ENCODE results near the gene DRAM1. TPM values are rescaled to one million over a fixed set of nuclear protein-coding genes. Genes with fewer than 3 reads are reported as not detected.

DRAM1 gene
- total and polyA plus RNA-seq, 4 experiments from 2014 or later, result 0.83 to 2.8 (median 2.5) TPM

DNA sequence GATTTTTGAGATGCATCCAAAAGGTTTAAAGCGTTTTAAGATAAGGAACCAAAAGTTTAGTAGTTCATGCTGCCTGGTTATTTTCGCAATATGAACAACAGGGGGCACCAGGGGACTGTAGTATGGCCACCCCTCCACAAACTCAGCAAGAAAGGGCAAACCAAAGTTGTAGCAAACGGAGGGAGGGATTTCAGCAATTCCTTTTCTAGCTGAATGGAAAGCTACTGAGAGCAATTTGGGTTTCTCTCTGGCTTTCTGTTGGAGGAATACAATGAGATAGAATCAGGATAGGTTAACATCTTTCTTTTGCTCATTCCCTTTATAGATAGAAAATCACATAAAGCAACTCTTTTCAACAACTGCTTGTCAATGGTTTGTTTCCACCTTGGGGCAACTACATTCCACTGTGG lies 62.5 kb downstream of the DRAM1 start:
- Histone ChIP-seq H3K4me1 (ENCODE audit: insufficient read depth, low read length) (no peaks in the 10 kb centered on the region), H3K4me3 (ENCODE audit: low read length in 2 of 2) (no peak overlapping the region), H3K27me3 (ENCODE audit: insufficient read depth, low read length) (no peaks in the 10 kb centered on the region), H3K27ac (ENCODE audit: low read depth, low read length) (no peak overlapping the region), H3K36me3 (ENCODE audit: insufficient read depth, low read length) (no peaks in the 10 kb centered on the region), H3K9me3 (ENCODE audit: control insufficient read depth in 1 of 2, low read length in 2 of 2) (no peaks in the 10 kb centered on the region)
- no peak overlapping the region for H3K27ac Mint-ChIP-seq
- intact Hi-C loops (cut with micrococcal nuclease), result loop anchor here (1.0 kb wide), 1 partner anchor 544 kb away; no protein-coding TSS in a partner anchor
- ChIA-PET CTCF (ENCODE audit: partially characterized antibody) (interaction anchor here (0.5 to 7.1 kb wide), 8 partner anchors 11 to 543 kb away, joined by 3 to 56 read pairs (median 5); no protein-coding TSS in a partner anchor), POLR2A (ENCODE audit: partially characterized antibody) (no interaction called here)
- DNase-seq, result peak; percentile 46 to 54 (median 49)
- no peaks in the 10 kb centered on the region for H3K36me3 Mint-ChIP-seq
- no peaks in the 10 kb centered on the region for H3K9me3 Mint-ChIP-seq
- H3K27me3 Mint-ChIP-seq, result peaks cover 7 to 11% of the 10 kb centered on the region in 2 donors
- H3K4me1 Mint-ChIP-seq, result peaks cover 0 to 2% (median 0%) of the 10 kb centered on the region in 4 donors
- no peak overlapping the region for H3K4me3 Mint-ChIP-seq

DNA sequence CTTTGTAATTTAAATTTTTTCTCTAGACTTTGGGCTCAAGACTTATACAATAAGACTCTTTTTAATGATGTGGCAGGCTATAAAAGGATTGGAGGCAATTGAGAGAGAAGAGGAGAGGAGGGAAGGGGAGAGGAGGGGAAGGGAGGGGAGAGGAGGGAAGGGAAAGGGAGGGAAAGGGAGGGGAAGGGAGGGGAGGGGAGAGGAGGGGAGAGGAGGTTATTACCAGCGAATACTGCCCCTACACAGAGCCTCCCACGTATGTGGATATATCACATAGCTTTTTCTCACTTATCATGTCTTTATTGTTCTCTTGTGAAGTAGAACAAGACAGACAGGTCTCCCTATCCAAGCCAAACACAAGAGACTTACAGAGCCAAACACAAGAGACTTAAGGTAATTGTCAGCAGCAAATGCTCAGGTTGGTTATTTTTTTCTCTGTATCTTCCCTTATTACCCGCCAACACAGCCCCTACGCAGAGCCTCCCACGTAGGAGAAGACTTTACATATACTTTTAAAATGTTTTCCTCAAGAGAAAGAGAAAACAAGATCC lies 63.1 kb downstream of the DRAM1 start:
- Histone ChIP-seq H3K27ac (ENCODE audit: low read depth, low read length) (no peak overlapping the region), H3K27me3 (ENCODE audit: insufficient read depth, low read length) (no peaks in the 10 kb centered on the region), H3K4me1 (ENCODE audit: insufficient read depth, low read length) (no peaks in the 10 kb centered on the region), H3K36me3 (ENCODE audit: insufficient read depth, low read length) (no peaks in the 10 kb centered on the region), H3K4me3 (ENCODE audit: low read length in 2 of 2) (no peak overlapping the region), H3K9me3 (ENCODE audit: control insufficient read depth in 1 of 2, low read length in 2 of 2) (no peaks in the 10 kb centered on the region)
- CTCF ChIA-PET (ENCODE audit: partially characterized antibody), result interaction anchor here (0.9 to 7.1 kb wide), 8 partner anchors 10 to 543 kb away, joined by 3 to 56 read pairs (median 4); no protein-coding TSS in a partner anchor
- Mint-ChIP-seq H3K27me3 (peaks cover 11% of the 10 kb centered on the region in 2 donors), H3K4me1 (peaks cover 0 to 2% (median 0%) of the 10 kb centered on the region in 4 donors), H3K27ac (no peak overlapping the region), H3K4me3 (no peak overlapping the region), H3K36me3 (no peaks in the 10 kb centered on the region), H3K9me3 (no peaks in the 10 kb centered on the region)
- no peak for DNase-seq
- intact Hi-C loops (cut with micrococcal nuclease), result no loop called here
- POLR2A ChIA-PET (ENCODE audit: partially characterized antibody), result no interaction called here

DNA sequence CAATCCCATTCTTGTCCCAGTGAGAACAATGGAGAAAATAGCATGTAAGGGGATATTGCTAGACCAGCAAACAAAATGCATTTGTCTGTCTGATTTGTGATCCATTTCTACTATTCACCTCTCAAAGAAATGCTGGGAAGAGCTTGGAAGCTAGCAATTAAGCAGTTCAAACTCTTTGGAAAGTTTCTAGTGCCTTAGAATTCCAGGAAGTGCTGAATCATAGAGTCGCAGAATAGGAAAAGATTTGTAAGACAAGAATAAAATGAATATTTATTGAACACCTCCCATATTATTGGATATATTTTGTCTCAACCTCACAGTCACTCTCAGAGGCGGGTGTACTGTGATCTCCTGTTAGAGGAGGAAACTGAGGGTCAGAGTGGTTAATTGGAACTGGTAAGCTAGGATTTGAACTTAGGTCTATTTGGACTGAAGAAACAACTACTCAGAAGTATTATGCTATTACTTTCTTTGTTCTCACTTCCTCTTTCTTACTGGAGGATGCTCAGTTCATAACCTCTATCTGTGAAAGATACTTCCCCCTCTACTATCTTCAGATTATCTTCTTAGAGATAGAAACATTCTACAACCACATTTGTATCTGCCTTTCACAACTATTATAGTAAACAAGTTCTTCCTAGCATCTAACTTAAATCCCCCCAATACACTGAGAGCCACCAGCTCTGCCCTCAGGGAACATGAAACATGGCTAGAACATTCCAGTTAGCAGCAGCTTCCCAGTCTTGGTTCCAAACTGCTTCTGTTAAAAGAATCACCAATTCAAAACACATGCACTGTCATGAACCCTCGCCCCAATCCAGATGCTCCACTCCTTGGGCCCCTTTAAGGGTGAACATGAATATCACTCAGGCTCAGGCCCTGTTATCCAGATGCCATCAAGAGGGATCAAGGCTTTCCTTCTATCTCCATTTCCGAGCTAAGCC lies 64.2 kb downstream of the DRAM1 start:
- no peaks in the 10 kb centered on the region for H3K4me1 ChIP-seq (ENCODE audit: insufficient read depth, low read length)
- ChIA-PET POLR2A (ENCODE audit: partially characterized antibody) (no interaction called here), CTCF (ENCODE audit: partially characterized antibody) (interaction anchor here (0.7 to 7.1 kb wide), 4 partner anchors 9 to 761 kb away, joined by 3 to 56 read pairs (median 4); no protein-coding TSS in a partner anchor)
- Mint-ChIP-seq H3K9me3 (no peaks in the 10 kb centered on the region), H3K36me3 (no peaks in the 10 kb centered on the region), H3K4me1 (peaks cover 0 to 2% (median 0%) of the 10 kb centered on the region in 4 donors), H3K4me3 (no peak overlapping the region), H3K27me3 (peaks cover 8 to 17% of the 10 kb centered on the region in 2 donors), H3K27ac (no peak overlapping the region)
- H3K9me3 ChIP-seq (ENCODE audit: control insufficient read depth in 1 of 2, low read length in 2 of 2), result no peaks in the 10 kb centered on the region
- H3K27me3 ChIP-seq (ENCODE audit: insufficient read depth, low read length), result no peaks in the 10 kb centered on the region
- H3K36me3 ChIP-seq (ENCODE audit: insufficient read depth, low read length), result no peaks in the 10 kb centered on the region
- no peak for DNase-seq
- intact Hi-C loops (cut with micrococcal nuclease), result no loop called here
- H3K4me3 ChIP-seq (ENCODE audit: low read length in 2 of 2), result no peak overlapping the region
- no peak overlapping the region for H3K27ac ChIP-seq (ENCODE audit: low read depth, low read length)

DNA sequence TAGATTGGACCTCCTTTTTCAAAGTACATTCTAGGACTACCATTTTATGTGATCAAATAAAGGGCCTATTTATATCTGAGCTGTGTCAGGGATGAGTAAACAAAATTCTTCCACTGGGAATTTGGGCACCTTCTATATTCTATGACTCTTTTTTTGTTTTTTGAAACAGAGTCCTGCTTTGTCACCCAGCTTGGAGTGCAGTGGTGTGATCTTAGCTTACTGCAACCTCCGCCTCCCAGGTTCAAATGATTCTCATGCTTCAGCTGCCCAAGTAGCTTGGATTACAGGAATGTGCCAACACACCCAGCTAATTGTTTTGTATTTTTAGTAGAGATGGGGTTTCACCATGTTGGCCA lies 64.8 kb downstream of the DRAM1 start:
- ChIA-PET CTCF (ENCODE audit: partially characterized antibody) (interaction anchor here (0.7 to 7.1 kb wide), 5 partner anchors 291 to 1606 kb away, joined by 3 to 56 read pairs (median 3); no protein-coding TSS in a partner anchor), POLR2A (ENCODE audit: partially characterized antibody) (interaction anchor here (0.6 kb wide), 1 partner anchor 178 kb away, joined by 4 read pairs; no protein-coding TSS in a partner anchor)
- no peak for DNase-seq
- H3K9me3 Mint-ChIP-seq, result no peaks in the 10 kb centered on the region
- peaks cover 8 to 17% of the 10 kb centered on the region in 2 donors for H3K27me3 Mint-ChIP-seq
- peaks cover 0 to 2% (median 0%) of the 10 kb centered on the region in 4 donors for H3K4me1 Mint-ChIP-seq
- H3K27ac Mint-ChIP-seq, result no peak overlapping the region
- no peak overlapping the region for H3K27ac ChIP-seq (ENCODE audit: low read depth, low read length)
- no peaks in the 10 kb centered on the region for H3K4me1 ChIP-seq (ENCODE audit: insufficient read depth, low read length)
- intact Hi-C loops (cut with micrococcal nuclease), result no loop called here
- no peaks in the 10 kb centered on the region for H3K36me3 Mint-ChIP-seq
- no peaks in the 10 kb centered on the region for H3K27me3 ChIP-seq (ENCODE audit: insufficient read depth, low read length)
- no peak overlapping the region for H3K4me3 Mint-ChIP-seq
- H3K36me3 ChIP-seq (ENCODE audit: insufficient read depth, low read length), result no peaks in the 10 kb centered on the region
- no peaks in the 10 kb centered on the region for H3K9me3 ChIP-seq (ENCODE audit: control insufficient read depth in 1 of 2, low read length in 2 of 2)
- no peak overlapping the region for H3K4me3 ChIP-seq (ENCODE audit: low read length in 2 of 2)

DNA sequence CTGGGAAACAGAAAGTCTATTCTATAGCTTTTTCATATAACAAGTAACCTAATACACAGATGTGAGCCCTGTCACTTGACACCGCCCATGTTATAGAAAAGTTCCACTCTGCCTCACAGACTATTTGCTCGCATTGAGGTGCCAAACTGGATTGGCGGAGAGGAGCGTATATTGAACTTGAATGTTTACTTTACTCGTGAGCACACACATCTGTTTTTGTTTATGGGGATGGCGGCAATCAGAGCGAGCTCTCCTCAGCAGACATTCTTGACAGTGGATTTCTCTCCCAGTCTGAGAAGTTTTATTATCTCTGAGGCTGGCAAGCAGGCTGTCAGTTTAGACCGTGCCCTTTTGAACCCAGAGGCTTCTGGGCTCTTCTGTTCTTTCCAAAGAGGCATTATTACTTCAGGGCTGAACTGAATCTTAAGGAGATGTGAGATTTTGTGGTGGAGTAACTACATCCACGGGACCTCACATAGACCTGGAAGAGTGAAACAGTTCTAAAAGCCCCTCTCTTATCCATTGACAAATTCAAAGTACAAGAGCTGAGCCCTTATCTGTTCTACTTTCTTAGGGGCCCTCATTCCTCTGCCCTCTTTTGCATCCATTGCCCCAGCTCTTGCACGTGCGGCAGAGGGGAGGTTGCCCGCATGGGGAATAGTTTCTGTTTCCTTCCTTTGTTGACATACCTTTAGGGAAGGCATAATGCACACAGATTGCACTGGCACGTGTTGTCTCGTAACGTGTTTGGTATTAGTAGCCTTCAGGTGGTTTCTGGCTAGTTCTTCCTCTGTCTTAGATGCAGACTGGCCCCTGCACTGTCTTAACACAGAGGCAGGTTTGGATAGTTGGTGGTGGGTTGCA lies 68.2 kb downstream of the DRAM1 start:
- no peak overlapping the region for H3K27ac Mint-ChIP-seq
- H3K4me1 ChIP-seq (ENCODE audit: insufficient read depth, low read length), result no peaks in the 10 kb centered on the region
- H3K9me3 ChIP-seq (ENCODE audit: control insufficient read depth in 1 of 2, low read length in 2 of 2), result no peaks in the 10 kb centered on the region
- no peak overlapping the region for H3K4me3 Mint-ChIP-seq
- ChIA-PET POLR2A (ENCODE audit: partially characterized antibody) (no interaction called here), CTCF (ENCODE audit: partially characterized antibody) (interaction anchor here (0.8 kb wide), 2 partner anchors 8 to 539 kb away, joined by 4 read pairs; no protein-coding TSS in a partner anchor)
- DNase-seq, result no peak
- H3K27me3 ChIP-seq (ENCODE audit: insufficient read depth, low read length), result no peaks in the 10 kb centered on the region
- H3K9me3 Mint-ChIP-seq, result peaks cover 0 to 1% (median 0%) of the 10 kb centered on the region in 8 donors
- H3K36me3 ChIP-seq (ENCODE audit: insufficient read depth, low read length), result no peaks in the 10 kb centered on the region
- H3K36me3 Mint-ChIP-seq, result no peaks in the 10 kb centered on the region
- intact Hi-C loops (cut with micrococcal nuclease), result no loop called here
- no peak overlapping the region for H3K27ac ChIP-seq (ENCODE audit: low read depth, low read length)
- no peak overlapping the region for H3K4me3 ChIP-seq (ENCODE audit: low read length in 2 of 2)
- no peaks in the 10 kb centered on the region for H3K4me1 Mint-ChIP-seq
- peaks cover 6 to 12% of the 10 kb centered on the region in 2 donors for H3K27me3 Mint-ChIP-seq

DNA sequence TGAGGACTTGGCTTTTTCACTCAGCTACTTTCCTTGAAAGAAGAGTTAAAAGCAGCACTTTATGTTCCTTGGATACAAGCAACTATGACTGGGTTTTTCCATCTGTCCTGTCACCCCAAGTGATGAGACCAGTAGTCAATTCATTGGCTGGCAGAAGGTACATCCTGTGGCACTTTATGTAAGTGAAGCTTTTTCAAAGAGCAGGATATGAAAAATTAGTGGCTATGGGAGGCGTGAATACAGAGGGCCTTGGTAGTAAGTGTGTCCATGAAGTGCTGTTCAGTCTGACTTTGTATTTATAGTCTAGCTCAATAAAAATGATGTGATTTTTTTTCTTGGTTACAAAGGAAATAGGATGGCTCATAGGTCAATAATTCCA lies 68.8 kb downstream of the DRAM1 start:
- Mint-ChIP-seq H3K4me3 (no peak overlapping the region), H3K27ac (no peak overlapping the region), H3K27me3 (peaks cover 6 to 12% of the 10 kb centered on the region in 2 donors), H3K9me3 (peaks cover 0 to 1% (median 0%) of the 10 kb centered on the region in 8 donors), H3K36me3 (no peaks in the 10 kb centered on the region), H3K4me1 (no peaks in the 10 kb centered on the region)
- H3K9me3 ChIP-seq (ENCODE audit: control insufficient read depth in 1 of 2, low read length in 2 of 2), result no peaks in the 10 kb centered on the region
- no peak overlapping the region for H3K27ac ChIP-seq (ENCODE audit: low read depth, low read length)
- no peaks in the 10 kb centered on the region for H3K4me1 ChIP-seq (ENCODE audit: insufficient read depth, low read length)
- CTCF ChIA-PET (ENCODE audit: partially characterized antibody), result interaction anchor here (0.8 kb wide), 1 partner anchor 9 kb away, joined by 4 read pairs; no protein-coding TSS in a partner anchor
- DNase-seq, result no peak
- H3K36me3 ChIP-seq (ENCODE audit: insufficient read depth, low read length), result no peaks in the 10 kb centered on the region
- POLR2A ChIA-PET (ENCODE audit: partially characterized antibody), result no interaction called here
- no peak overlapping the region for H3K4me3 ChIP-seq (ENCODE audit: low read length in 2 of 2)
- intact Hi-C loops (cut with micrococcal nuclease), result no loop called here
- H3K27me3 ChIP-seq (ENCODE audit: insufficient read depth, low read length), result no peaks in the 10 kb centered on the region

Measured in CD4-positive, alpha-beta memory T cell (primary cell).